ENCODE results near the gene MBNL2. TPM values are rescaled to one million over a fixed set of nuclear protein-coding genes. Genes with fewer than 3 reads are reported as not detected.

The MBNL2 gene
- total and polyA plus RNA-seq, 4 donors, result 13.3 to 108 (median 39.3) TPM

DNA sequence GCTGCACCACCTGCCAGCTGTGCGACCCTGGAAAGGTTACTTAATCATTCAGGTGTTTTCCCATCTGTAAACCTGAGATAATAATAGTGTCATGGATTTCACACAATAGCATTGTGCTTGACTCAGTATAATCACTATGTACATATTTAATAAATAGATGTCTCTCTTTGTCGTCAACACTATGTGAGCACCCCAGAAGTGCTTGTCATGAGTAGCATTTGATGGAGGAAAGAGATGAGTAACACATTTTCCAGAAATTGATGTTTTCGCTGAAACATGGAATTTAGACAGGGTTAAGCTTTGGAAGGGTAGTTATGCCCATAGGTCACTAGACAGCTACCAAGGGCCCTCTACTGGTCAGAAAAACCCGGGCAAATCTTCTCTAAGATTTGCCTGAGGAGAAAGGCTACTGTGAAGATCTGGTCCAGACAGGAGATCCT is 9.5 kb upstream of the MBNL2 start:
- DNase-seq (no peak), ATAC-seq (ENCODE audit: insufficient read depth, low FRiP score) (no peak)
- TF ChIP-seq, protein P1, sequence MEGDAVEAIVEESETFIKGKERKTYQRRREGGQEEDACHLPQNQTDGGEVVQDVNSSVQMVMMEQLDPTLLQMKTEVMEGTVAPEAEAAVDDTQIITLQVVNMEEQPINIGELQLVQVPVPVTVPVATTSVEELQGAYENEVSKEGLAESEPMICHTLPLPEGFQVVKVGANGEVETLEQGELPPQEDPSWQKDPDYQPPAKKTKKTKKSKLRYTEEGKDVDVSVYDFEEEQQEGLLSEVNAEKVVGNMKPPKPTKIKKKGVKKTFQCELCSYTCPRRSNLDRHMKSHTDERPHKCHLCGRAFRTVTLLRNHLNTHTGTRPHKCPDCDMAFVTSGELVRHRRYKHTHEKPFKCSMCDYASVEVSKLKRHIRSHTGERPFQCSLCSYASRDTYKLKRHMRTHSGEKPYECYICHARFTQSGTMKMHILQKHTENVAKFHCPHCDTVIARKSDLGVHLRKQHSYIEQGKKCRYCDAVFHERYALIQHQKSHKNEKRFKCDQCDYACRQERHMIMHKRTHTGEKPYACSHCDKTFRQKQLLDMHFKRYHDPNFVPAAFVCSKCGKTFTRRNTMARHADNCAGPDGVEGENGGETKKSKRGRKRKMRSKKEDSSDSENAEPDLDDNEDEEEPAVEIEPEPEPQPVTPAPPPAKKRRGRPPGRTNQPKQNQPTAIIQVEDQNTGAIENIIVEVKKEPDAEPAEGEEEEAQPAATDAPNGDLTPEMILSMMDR (IDR thresholded peaks at IDR 0.05; ENCODE audit: control extremely low read depth, extremely low read depth), result no peak
- Histone ChIP-seq H3K36me3 (ENCODE audit: control insufficient read depth in 4 of 4, insufficient read depth in 4 of 4, low read length in 4 of 4) (no peaks in the 10 kb centered on the region), H3K27me3 (ENCODE audit: control insufficient read depth in 3 of 3, insufficient read depth in 3 of 3, low read length in 2 of 3) (no peaks in the 10 kb centered on the region), H3K27ac (ENCODE audit: low read depth in 1 of 2, low read length in 1 of 2) (no peak overlapping the region), H3K9ac (ENCODE audit: insufficient read depth in 1 of 2, low read length in 2 of 2) (no peak overlapping the region), H3K4me1 (ENCODE audit: control insufficient read depth in 5 of 5, insufficient read depth in 5 of 5, low read length in 5 of 5) (peaks cover 0 to 3% (median 0%) of the 10 kb centered on the region in 5 donors), H3K9me3 (ENCODE audit: control insufficient read depth in 4 of 4, insufficient read depth in 3 of 4, low read length in 3 of 4) (no peaks in the 10 kb centered on the region), H3K4me3 (no peak overlapping the region)
- WGBS, 2 donors, result 52 to 59% methylated on average over 4 of the region's 4 CpGs

DNA sequence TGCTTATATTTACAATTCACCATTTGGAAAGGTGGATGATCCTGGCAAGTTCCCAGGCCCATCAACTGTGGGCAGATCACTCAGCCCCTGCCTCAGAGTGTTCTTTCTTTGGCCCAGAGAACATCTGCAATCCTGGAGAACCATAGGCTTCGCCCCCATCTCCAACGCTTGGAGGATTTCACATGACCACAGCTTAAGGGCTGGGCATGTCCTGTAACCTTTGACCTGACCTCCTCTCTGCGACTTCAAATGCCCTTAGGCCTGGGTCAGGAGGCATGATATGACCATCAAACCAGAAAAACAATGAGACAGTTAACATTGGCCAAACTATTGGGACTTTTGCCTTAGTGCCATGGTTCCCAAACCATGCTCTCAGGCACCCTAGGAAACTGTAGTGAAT is 7.2 kb upstream of the MBNL2 start:
- TF ChIP-seq, protein P1 (IDR thresholded peaks at IDR 0.05; ENCODE audit: control extremely low read depth, extremely low read depth), result no peak
- Histone ChIP-seq H3K36me3 (ENCODE audit: control insufficient read depth in 4 of 4, insufficient read depth in 4 of 4, low read length in 4 of 4) (no peaks in the 10 kb centered on the region), H3K9ac (ENCODE audit: insufficient read depth in 1 of 2, low read length in 2 of 2) (no peak overlapping the region), H3K27ac (ENCODE audit: low read depth in 1 of 2, low read length in 1 of 2) (no peak overlapping the region), H3K27me3 (ENCODE audit: control insufficient read depth in 3 of 3, insufficient read depth in 3 of 3, low read length in 2 of 3) (no peaks in the 10 kb centered on the region), H3K9me3 (ENCODE audit: control insufficient read depth in 4 of 4, insufficient read depth in 3 of 4, low read length in 3 of 4) (no peaks in the 10 kb centered on the region), H3K4me1 (ENCODE audit: control insufficient read depth in 5 of 5, insufficient read depth in 5 of 5, low read length in 5 of 5) (peaks cover 0 to 3% (median 0%) of the 10 kb centered on the region in 5 donors), H3K4me3 (no peak overlapping the region)
- ATAC-seq (ENCODE audit: insufficient read depth, low FRiP score) (no peak), DNase-seq (no peak)
- WGBS, 2 donors, result 87 to 93% methylated on average over 3 of the region's 3 CpGs

DNA sequence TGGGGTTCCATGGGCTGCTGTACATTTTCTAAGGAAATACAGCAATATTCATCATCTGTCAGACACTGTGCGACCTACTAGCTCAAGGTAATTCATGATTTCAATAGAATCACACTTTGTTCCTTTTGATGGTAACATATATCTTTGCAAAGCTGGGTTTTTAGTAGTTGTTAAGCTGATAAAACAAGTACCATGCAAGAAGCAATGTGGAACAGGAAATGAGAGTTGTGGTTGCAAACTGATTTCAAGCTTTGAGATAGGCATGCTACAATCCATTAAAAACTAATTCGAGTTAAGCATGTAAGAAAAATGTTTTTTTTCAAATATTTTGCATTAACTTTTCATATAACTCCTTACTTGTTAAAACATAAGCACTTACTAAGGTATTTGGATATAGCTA is 6.8 kb upstream of the MBNL2 start:
- no peaks in the 10 kb centered on the region for H3K27me3 ChIP-seq (ENCODE audit: control insufficient read depth in 3 of 3, insufficient read depth in 3 of 3, low read length in 2 of 3)
- 50 to 69% methylated on average over 2 of the region's 2 CpGs for WGBS, 2 donors
- TF ChIP-seq, protein P1 (IDR thresholded peaks at IDR 0.05; ENCODE audit: control extremely low read depth, extremely low read depth), result no peak
- H3K4me1 ChIP-seq (ENCODE audit: control insufficient read depth in 5 of 5, insufficient read depth in 5 of 5, low read length in 5 of 5), result peaks cover 0 to 3% (median 0%) of the 10 kb centered on the region in 5 donors
- no peak for ATAC-seq (ENCODE audit: insufficient read depth, low FRiP score)
- H3K9me3 ChIP-seq (ENCODE audit: control insufficient read depth in 4 of 4, insufficient read depth in 3 of 4, low read length in 3 of 4), result no peaks in the 10 kb centered on the region
- no peak overlapping the region for H3K4me3 ChIP-seq
- H3K9ac ChIP-seq (ENCODE audit: insufficient read depth in 1 of 2, low read length in 2 of 2), result no peak overlapping the region
- H3K27ac ChIP-seq (ENCODE audit: low read depth in 1 of 2, low read length in 1 of 2), result no peak overlapping the region
- no peak for DNase-seq
- H3K36me3 ChIP-seq (ENCODE audit: control insufficient read depth in 4 of 4, insufficient read depth in 4 of 4, low read length in 4 of 4), result no peaks in the 10 kb centered on the region

DNA sequence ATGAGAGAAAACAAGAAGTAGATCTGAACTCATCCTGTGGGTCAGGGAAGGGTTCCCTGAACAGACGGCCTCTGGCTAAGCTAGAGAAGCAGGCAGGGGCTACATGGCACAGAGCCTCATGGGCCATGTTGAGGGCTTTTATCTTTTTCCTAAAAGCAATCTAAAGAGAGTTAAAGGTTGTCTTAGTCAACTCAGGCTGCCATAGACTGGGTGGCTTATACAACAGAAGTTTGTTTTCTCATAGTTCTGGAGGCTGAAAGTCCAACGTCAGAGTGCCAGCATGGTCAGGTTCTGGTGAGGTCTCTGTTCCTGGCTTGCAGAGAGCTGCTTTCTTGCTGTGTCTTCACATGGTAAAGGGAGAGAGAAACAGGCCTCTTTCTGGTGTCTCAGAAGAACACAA is 2.9 kb upstream of the MBNL2 start:
- ATAC-seq (ENCODE audit: insufficient read depth, low FRiP score), result no peak
- H3K36me3 ChIP-seq (ENCODE audit: control insufficient read depth in 4 of 4, insufficient read depth in 4 of 4, low read length in 4 of 4), result peaks cover 0 to 9% (median 0%) of the 10 kb centered on the region in 4 donors
- no peak for DNase-seq
- no peaks in the 10 kb centered on the region for H3K27me3 ChIP-seq (ENCODE audit: control insufficient read depth in 3 of 3, insufficient read depth in 3 of 3, low read length in 2 of 3)
- TF ChIP-seq, protein P1 (IDR thresholded peaks at IDR 0.05; ENCODE audit: control extremely low read depth, extremely low read depth), result no peak
- H3K27ac ChIP-seq (ENCODE audit: low read depth in 1 of 2, low read length in 1 of 2), result no peak overlapping the region
- 74 to 84% methylated on average over 2 of the region's 2 CpGs for WGBS, 2 donors
- H3K4me3 ChIP-seq, result no peak overlapping the region
- no peak overlapping the region for H3K9ac ChIP-seq (ENCODE audit: insufficient read depth in 1 of 2, low read length in 2 of 2)
- H3K4me1 ChIP-seq (ENCODE audit: control insufficient read depth in 5 of 5, insufficient read depth in 5 of 5, low read length in 5 of 5), result peaks cover 0 to 7% (median 0%) of the 10 kb centered on the region in 5 donors
- no peaks in the 10 kb centered on the region for H3K9me3 ChIP-seq (ENCODE audit: control insufficient read depth in 4 of 4, insufficient read depth in 3 of 4, low read length in 3 of 4)
